IMR-90 (cell line): ENCODE measurements around the gene ZFPL1. TPM values are rescaled to one million over a fixed set of nuclear protein-coding genes. Genes with fewer than 3 reads are reported as not detected.

Experiments used
- ATAC-seq: fragments of 200-7000 bp; cut with Tn5 transposase; 2 replicates; pipeline ENCODE4 v1.9.1; 2020; ENCODE audit warnings: low read depth, mild to moderate bottlenecking, moderate library complexity
- BruUV-seq: library from RNA; stranded (reverse); fragments of 400-500 nt; replicated peaks from 2 replicates; lab custom pipeline; 2021; lab: Mats Ljungman, UMichigan
- CTCF ChIA-PET: fragments of 300-600 bp; formaldehyde crosslinking; extraction: SDS; loops from one replicate; lab custom pipeline; 2021; ENCODE audit warnings: antibody characterized with exemption; lab: Yijun Ruan, JAX
- POLR2A ChIA-PET: fragments of 300-600 bp; sonication (Branson Sonifier 250); formaldehyde crosslinking; loops from one replicate; lab custom pipeline; 2022; ENCODE audit warnings: antibody characterized with exemption; ENCODE audit not compliant: unreplicated experiment; lab: Charles Lee
- DNase-seq: peaks from one replicate; pipeline ENCODE4 v3.0.0; 2013
- H2AFZ ChIP-seq: replicated peaks from 2 replicates; pipeline ENCODE3; 2013; ENCODE audit warnings: low read length, mild to moderate bottlenecking; ENCODE audit not compliant: poor library complexity
- H2AK5ac ChIP-seq: 2 replicates; pipeline ENCODE4 v1.6.1; 2013; ENCODE audit warnings: low read depth, low read length, inconsistent platforms
- H2AK9ac ChIP-seq: replicated peaks from 2 replicates; pipeline ENCODE3; 2013; ENCODE audit warnings: mild to moderate bottlenecking, low read depth, low read length, moderate library complexity; ENCODE audit not compliant: poor library complexity
- H2BK120ac ChIP-seq: 2 replicates; pipeline ENCODE4 v1.6.1; 2013; ENCODE audit warnings: low read depth, low read length, inconsistent platforms
- H2BK15ac ChIP-seq: 3 replicates; pipeline ENCODE4 v1.6.1; 2013; ENCODE audit warnings: low read depth, low read length, inconsistent platforms
- H2BK20ac ChIP-seq: 2 replicates; pipeline ENCODE4 v1.6.1; 2013; ENCODE audit warnings: low read depth, mild to moderate bottlenecking, inconsistent platforms, low read length, moderate library complexity
- H2BK5ac ChIP-seq: 2 replicates; pipeline ENCODE4 v1.6.1; 2013; ENCODE audit warnings: mild to moderate bottlenecking, low read depth, low read length, inconsistent platforms; ENCODE audit not compliant: poor library complexity, severe bottlenecking
- H3K14ac ChIP-seq: replicated peaks from 2 replicates; pipeline ENCODE4 v1.6.1; 2013; ENCODE audit warnings: low read depth, low read length, inconsistent platforms
- H3K18ac ChIP-seq: 2 replicates; pipeline ENCODE4 v1.6.1; 2013; ENCODE audit warnings: low read depth, low read length, control low read depth
- H3K23ac ChIP-seq: 2 replicates; pipeline ENCODE4 v1.6.1; 2013; ENCODE audit warnings: low read depth, low read length, inconsistent platforms
- H3K27ac ChIP-seq: 2 replicates; pipeline ENCODE4 v1.5.1; 2013; ENCODE audit warnings: mild to moderate bottlenecking, control low read depth, low read length; ENCODE audit not compliant: insufficient read depth
- H3K27me3 ChIP-seq: 2 replicates; pipeline ENCODE4 v1.6.1; 2013; ENCODE audit warnings: low read length; ENCODE audit not compliant: control insufficient read depth, insufficient read depth
- H3K36me3 ChIP-seq: 2 replicates; pipeline ENCODE4 v1.6.1; 2013; ENCODE audit warnings: low read length, mixed read lengths; ENCODE audit not compliant: control insufficient read depth, insufficient read depth
- H3K4ac ChIP-seq: 2 replicates; pipeline ENCODE4 v1.6.1; 2013; ENCODE audit warnings: low read depth, low read length, inconsistent platforms
- H3K4me1 ChIP-seq: 2 replicates; pipeline ENCODE4 v1.6.1; 2013; ENCODE audit warnings: low read length, mixed read lengths; ENCODE audit not compliant: control insufficient read depth, insufficient read depth
- H3K4me2 ChIP-seq: 2 replicates; pipeline ENCODE4 v1.6.1; 2013; ENCODE audit warnings: low read depth, mild to moderate bottlenecking, control low read depth, low read length, moderate library complexity
- H3K4me3 ChIP-seq: 2 replicates; pipeline ENCODE4 v1.5.1; 2013; ENCODE audit warnings: low read depth, mild to moderate bottlenecking, control low read depth, low read length, moderate library complexity; ENCODE audit not compliant: insufficient read depth
- H3K56ac ChIP-seq: 2 replicates; pipeline ENCODE4 v1.6.1; 2013; ENCODE audit warnings: low read length, inconsistent platforms; ENCODE audit not compliant: insufficient read depth; ENCODE audit errors: extremely low read depth
- H3K79me1 ChIP-seq, 2 experiments: 2 replicates each; pipeline ENCODE4 v1.6.1; 2013; ENCODE audit warnings: low read length in 2 of 2, inconsistent platforms in 1 of 2, low read depth in 1 of 2
- H3K9ac ChIP-seq: 2 replicates; pipeline ENCODE4 v1.6.1; 2013; ENCODE audit warnings: low read depth, low read length, control low read depth
- H3K9me1 ChIP-seq: 2 replicates; pipeline ENCODE4 v1.6.1; 2013; ENCODE audit warnings: low read length, inconsistent platforms; ENCODE audit not compliant: insufficient read depth
- H3K9me3 ChIP-seq: 2 replicates; pipeline ENCODE4 v1.6.1; 2013; ENCODE audit warnings: low read length; ENCODE audit not compliant: control insufficient read depth, insufficient read depth
- H4K20me1 ChIP-seq: 2 replicates; pipeline ENCODE4 v1.6.1; 2013; ENCODE audit warnings: low read length, inconsistent platforms; ENCODE audit not compliant: insufficient read depth
- H4K5ac ChIP-seq: 2 replicates; pipeline ENCODE4 v1.6.1; 2013; ENCODE audit warnings: mild to moderate bottlenecking, low read depth, low read length, control low read depth
- H4K8ac ChIP-seq, 2 experiments: 2 replicates each; pipeline ENCODE4 v1.6.1; 2013; ENCODE audit warnings: low read depth in 2 of 2, low read length in 2 of 2, control low read depth in 1 of 2, inconsistent platforms in 1 of 2
- H4K91ac ChIP-seq: 2 replicates; pipeline ENCODE4 v1.6.1; 2013; ENCODE audit warnings: low read depth, low read length, inconsistent platforms; ENCODE audit not compliant: insufficient read depth
- BHLHE40 ChIP-seq: fragments of 150-350 bp; IDR thresholded peaks from 2 replicates; pipeline ENCODE4 v1.6.1; 2016; ENCODE audit warnings: mild to moderate bottlenecking, low read depth, low read length
- CEBPB ChIP-seq: IDR thresholded peaks from 2 replicates; pipeline ENCODE4 v1.6.1; 2012; ENCODE audit warnings: low read depth, low read length, improper control_type of control experiment
- CHD1 ChIP-seq: IDR thresholded peaks from 2 replicates; pipeline ENCODE4 v1.6.1; 2012; ENCODE audit warnings: low read depth, low read length, improper control_type of control experiment
- MAFK ChIP-seq: IDR thresholded peaks from 2 replicates; pipeline ENCODE4 v1.6.1; 2012; ENCODE audit warnings: low read depth, low read length, improper control_type of control experiment
- MXI1 ChIP-seq: IDR thresholded peaks from 2 replicates; pipeline ENCODE4 v1.6.1; 2012; ENCODE audit warnings: low read depth, mild to moderate bottlenecking, low read length, moderate library complexity, borderline replicate concordance
- NFE2L2 ChIP-seq: fragments of 150-350 bp; IDR thresholded peaks from 2 replicates; pipeline ENCODE4 v1.6.1; 2016; ENCODE audit warnings: low read depth, mild to moderate bottlenecking, low read length
- RFX5 ChIP-seq: IDR thresholded peaks from 2 replicates; pipeline ENCODE4 v1.8.0; 2012; ENCODE audit warnings: low read depth, mild to moderate bottlenecking, low read length, moderate library complexity
- WGBS, 2 experiments: methylation state at CpG; one replicate each; pipeline versions ENCODE4 v1.1.5 to v1.1.7; 2013; ENCODE audit warnings: missing lambda C conversion rate in 2 of 2; ENCODE audit not compliant: insufficient read length in 1 of 2; ENCODE audit errors: extremely low coverage in 2 of 2; 5-methylcytosine and 5-hydroxymethylcytosine counted together
- dilution Hi-C: fragments of 300-500 bp; cut with HindIII; formaldehyde crosslinking; loops from one replicate; pipeline ENCODE4 v1.14.3; 2018; ENCODE audit warnings: low sequenced_read_pairs; ENCODE audit not compliant: unreplicated experiment
- in situ Hi-C: fragments of 300-500 bp; cut with MboI; formaldehyde crosslinking; loops from 3 replicates; pipeline ENCODE4 v1.14.3; 2019; ENCODE audit warnings: low sequenced_read_pairs, inconsistent platforms, mixed read lengths
- intact Hi-C: fragments of 100-400 bp; cut with micrococcal nuclease; formaldehyde crosslinking; loops from 2 replicates; pipeline ENCODE4 v1.10.0; 2022
- polyA plus RNA-seq, 3 experiments: library from polyadenylated mRNA; depleted of rRNA; stranded (reverse); fragments of >200 nt; gene quantifications; 2 replicates each; pipeline ENCODE4 v1.2.3, GENCODE V29; 2012; ENCODE audit warnings: low replicate concordance in 1 of 3
- total RNA-seq: library from RNA; depleted of rRNA; stranded (reverse); fragments of >200 nt; gene quantifications from 2 replicates; pipeline ENCODE4 v1.2.3, GENCODE V29; 2012
- TF ChIP-seq, protein P1 (sequence below): conservative IDR thresholded peaks from 2 replicates; pipeline ENCODE4 v1.5.1; 2012; ENCODE audit warnings: mild to moderate bottlenecking, low read depth, low read length, improper control_type of control experiment
- TF ChIP-seq, protein P2 (sequence below): fragments of 150-350 bp; IDR thresholded peaks from 2 replicates; pipeline ENCODE4 v1.6.1; 2016; ENCODE audit warnings: low read depth, mild to moderate bottlenecking, low read length, moderate library complexity, borderline replicate concordance
- TF ChIP-seq, protein P3 (sequence below): fragments of 150-350 bp; IDR thresholded peaks from 2 replicates; pipeline ENCODE4 v1.6.1; 2017; ENCODE audit warnings: mild to moderate bottlenecking, antibody characterized with exemption, low read length, low read depth

Gene ZFPL1
- total and polyA plus RNA-seq, 2 of the 4 experiments (the other 2 are of a cell fraction): 24.0 to 67.5 TPM

DNA sequence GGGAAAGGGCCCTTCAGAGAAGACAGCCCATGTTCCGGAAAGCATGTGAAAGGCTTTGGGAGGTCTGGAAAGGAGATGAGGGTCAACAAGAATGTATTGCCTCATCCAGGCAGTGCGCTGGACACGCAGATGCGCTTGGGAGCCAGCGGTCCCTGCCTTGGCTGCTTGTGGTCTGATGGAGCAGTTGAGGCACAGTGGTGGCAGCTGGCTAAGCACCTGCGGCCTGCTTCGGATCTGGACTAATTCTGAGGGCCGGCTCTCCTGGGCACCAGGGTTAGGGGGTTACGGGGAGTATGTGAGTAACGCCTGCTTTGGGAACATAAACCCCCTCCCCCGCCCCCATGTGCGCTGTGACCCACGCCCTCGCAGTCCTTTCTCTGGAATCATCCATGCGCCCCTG is 23.1 kb downstream of the ZFPL1 start:
- Histone ChIP-seq H3K9me3 (no peaks in the 10 kb centered on the region), H3K4me1 (peaks cover 9% of the 10 kb centered on the region), H2BK120ac (no peak overlapping the region), H2BK20ac (no peak overlapping the region), H3K9me1 (peaks cover 9% of the 10 kb centered on the region), H3K18ac (no peak overlapping the region), H4K5ac (no peak overlapping the region), H2AK9ac (no peak overlapping the region), H3K56ac (no peak overlapping the region), H2AK5ac (no peak overlapping the region), H3K23ac (no peak overlapping the region), H3K27ac (no peak overlapping the region), H3K27me3 (no peaks in the 10 kb centered on the region), H4K91ac (no peak overlapping the region), H3K4me2 (no peak overlapping the region), H2BK15ac (no peak overlapping the region), H3K79me1 (peaks cover 12 to 41% of the 10 kb centered on the region in 2 experiments), H3K4ac (no peak overlapping the region), H2BK5ac (no peak overlapping the region), H4K20me1 (peaks cover 11% of the 10 kb centered on the region; the same call in 1 of the 2 replicates), H2AFZ (no peak overlapping the region), H3K36me3 (peaks cover 11% of the 10 kb centered on the region), H4K8ac (no peak overlapping the region), H3K4me3 (no peak overlapping the region), H3K9ac (no peak overlapping the region), H3K14ac (no peak overlapping the region)
- no peak for ATAC-seq
- TF ChIP-seq MAFK (no peak), CEBPB (no peak), NFE2L2 (no peak), BHLHE40 (no peak), MXI1 (no peak), CHD1 (no peak), RFX5 (no peak)
- TF ChIP-seq, protein P1, sequence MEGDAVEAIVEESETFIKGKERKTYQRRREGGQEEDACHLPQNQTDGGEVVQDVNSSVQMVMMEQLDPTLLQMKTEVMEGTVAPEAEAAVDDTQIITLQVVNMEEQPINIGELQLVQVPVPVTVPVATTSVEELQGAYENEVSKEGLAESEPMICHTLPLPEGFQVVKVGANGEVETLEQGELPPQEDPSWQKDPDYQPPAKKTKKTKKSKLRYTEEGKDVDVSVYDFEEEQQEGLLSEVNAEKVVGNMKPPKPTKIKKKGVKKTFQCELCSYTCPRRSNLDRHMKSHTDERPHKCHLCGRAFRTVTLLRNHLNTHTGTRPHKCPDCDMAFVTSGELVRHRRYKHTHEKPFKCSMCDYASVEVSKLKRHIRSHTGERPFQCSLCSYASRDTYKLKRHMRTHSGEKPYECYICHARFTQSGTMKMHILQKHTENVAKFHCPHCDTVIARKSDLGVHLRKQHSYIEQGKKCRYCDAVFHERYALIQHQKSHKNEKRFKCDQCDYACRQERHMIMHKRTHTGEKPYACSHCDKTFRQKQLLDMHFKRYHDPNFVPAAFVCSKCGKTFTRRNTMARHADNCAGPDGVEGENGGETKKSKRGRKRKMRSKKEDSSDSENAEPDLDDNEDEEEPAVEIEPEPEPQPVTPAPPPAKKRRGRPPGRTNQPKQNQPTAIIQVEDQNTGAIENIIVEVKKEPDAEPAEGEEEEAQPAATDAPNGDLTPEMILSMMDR: no peak
- TF ChIP-seq, protein P2, sequence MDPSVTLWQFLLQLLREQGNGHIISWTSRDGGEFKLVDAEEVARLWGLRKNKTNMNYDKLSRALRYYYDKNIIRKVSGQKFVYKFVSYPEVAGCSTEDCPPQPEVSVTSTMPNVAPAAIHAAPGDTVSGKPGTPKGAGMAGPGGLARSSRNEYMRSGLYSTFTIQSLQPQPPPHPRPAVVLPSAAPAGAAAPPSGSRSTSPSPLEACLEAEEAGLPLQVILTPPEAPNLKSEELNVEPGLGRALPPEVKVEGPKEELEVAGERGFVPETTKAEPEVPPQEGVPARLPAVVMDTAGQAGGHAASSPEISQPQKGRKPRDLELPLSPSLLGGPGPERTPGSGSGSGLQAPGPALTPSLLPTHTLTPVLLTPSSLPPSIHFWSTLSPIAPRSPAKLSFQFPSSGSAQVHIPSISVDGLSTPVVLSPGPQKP: no peak
- TF ChIP-seq, protein P3, sequence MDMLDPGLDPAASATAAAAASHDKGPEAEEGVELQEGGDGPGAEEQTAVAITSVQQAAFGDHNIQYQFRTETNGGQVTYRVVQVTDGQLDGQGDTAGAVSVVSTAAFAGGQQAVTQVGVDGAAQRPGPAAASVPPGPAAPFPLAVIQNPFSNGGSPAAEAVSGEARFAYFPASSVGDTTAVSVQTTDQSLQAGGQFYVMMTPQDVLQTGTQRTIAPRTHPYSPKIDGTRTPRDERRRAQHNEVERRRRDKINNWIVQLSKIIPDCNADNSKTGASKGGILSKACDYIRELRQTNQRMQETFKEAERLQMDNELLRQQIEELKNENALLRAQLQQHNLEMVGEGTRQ: no peak
- intact Hi-C loops: no loop called here
- in situ Hi-C loops: no loop called here
- ChIA-PET POLR2A (no interaction called here), CTCF (no interaction called here)
- WGBS, 2 experiments: 100% methylated on average over 2 of the region's 15 CpGs; no CpG with 5 or more reads in 1 of the 2 experiments
- no peak for DNase-seq
- dilution Hi-C loops: no loop called here
- no TSS peak for BruUV-seq
